Measurements from ENCODE around the gene CAPNS1. TPM values are rescaled to one million over a fixed set of nuclear protein-coding genes. Genes with fewer than 3 reads are reported as not detected.

CAPNS1 gene
- polyA plus RNA-seq, 2 of the 4 experiments (the other 2 are of a cell fraction), result 1,236 to 1,551 TPM

GRCh38 chr19:36114721-36115452, 25.0 kb upstream of the CAPNS1 start, which contains the start of gene POLR2I (continued):
- TF ChIP-seq, protein P1, sequence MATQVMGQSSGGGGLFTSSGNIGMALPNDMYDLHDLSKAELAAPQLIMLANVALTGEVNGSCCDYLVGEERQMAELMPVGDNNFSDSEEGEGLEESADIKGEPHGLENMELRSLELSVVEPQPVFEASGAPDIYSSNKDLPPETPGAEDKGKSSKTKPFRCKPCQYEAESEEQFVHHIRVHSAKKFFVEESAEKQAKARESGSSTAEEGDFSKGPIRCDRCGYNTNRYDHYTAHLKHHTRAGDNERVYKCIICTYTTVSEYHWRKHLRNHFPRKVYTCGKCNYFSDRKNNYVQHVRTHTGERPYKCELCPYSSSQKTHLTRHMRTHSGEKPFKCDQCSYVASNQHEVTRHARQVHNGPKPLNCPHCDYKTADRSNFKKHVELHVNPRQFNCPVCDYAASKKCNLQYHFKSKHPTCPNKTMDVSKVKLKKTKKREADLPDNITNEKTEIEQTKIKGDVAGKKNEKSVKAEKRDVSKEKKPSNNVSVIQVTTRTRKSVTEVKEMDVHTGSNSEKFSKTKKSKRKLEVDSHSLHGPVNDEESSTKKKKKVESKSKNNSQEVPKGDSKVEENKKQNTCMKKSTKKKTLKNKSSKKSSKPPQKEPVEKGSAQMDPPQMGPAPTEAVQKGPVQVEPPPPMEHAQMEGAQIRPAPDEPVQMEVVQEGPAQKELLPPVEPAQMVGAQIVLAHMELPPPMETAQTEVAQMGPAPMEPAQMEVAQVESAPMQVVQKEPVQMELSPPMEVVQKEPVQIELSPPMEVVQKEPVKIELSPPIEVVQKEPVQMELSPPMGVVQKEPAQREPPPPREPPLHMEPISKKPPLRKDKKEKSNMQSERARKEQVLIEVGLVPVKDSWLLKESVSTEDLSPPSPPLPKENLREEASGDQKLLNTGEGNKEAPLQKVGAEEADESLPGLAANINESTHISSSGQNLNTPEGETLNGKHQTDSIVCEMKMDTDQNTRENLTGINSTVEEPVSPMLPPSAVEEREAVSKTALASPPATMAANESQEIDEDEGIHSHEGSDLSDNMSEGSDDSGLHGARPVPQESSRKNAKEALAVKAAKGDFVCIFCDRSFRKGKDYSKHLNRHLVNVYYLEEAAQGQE (IDR thresholded peaks at IDR 0.05), result no peak
- TF ChIP-seq ELK1 (IDR thresholded peaks at IDR 0.05; ENCODE audit: low read depth, low read length) (no peak), MYC (IDR thresholded peaks at IDR 0.05; ENCODE audit: borderline replicate concordance, low read length) (peak; percentile 100), POLR2AphosphoS2 (conservative IDR thresholded peaks at IDR 0.05; ENCODE audit: low read length) (no peak), KDM5A (IDR thresholded peaks at IDR 0.05) (no peak), FOXS1 (CRISPR knock-in tag; IDR thresholded peaks at IDR 0.05) (0 out of 2 replicates have a peak, but pooled peaks have one; percentile 65), JUN (IDR thresholded peaks at IDR 0.05) (peak; percentile 93), ATOH8 (CRISPR knock-in tag; IDR thresholded peaks at IDR 0.05; ENCODE audit: low read depth) (peak; percentile 93), RARB (CRISPR knock-in tag; IDR thresholded peaks at IDR 0.05) (no peak), FOSL2 (IDR thresholded peaks at IDR 0.05) (no peak), FOSL2 (CRISPR knock-in tag; IDR thresholded peaks at IDR 0.05) (no peak), KDM1A (IDR thresholded peaks at IDR 0.05; ENCODE audit: low read depth) (no peak), HOXB13 (CRISPR knock-in tag; IDR thresholded peaks at IDR 0.05; ENCODE audit: low read depth) (peak; percentile 90), ZNF302 (CRISPR knock-in tag; IDR thresholded peaks at IDR 0.05) (no peak), ZSCAN20 (CRISPR knock-in tag; IDR thresholded peaks at IDR 0.05) (no peak), ESRRA (IDR thresholded peaks at IDR 0.05; ENCODE audit: borderline replicate concordance, low read length) (no peak), BHLHE40 (IDR thresholded peaks at IDR 0.05; ENCODE audit: low read depth, low read length) (peak; percentile 86), HEYL (CRISPR knock-in tag; IDR thresholded peaks at IDR 0.05) (no peak), RAD21 (conservative IDR thresholded peaks at IDR 0.05 in 1 of 2, IDR thresholded peaks at IDR 0.05 in 1 of 2) (no peak), MAZ (IDR thresholded peaks at IDR 0.05; ENCODE audit: borderline replicate concordance, low read depth, low read length) (peak; percentile 29; the same call in 1 of the 2 replicates), TP53 (CRISPR knock-in tag; IDR thresholded peaks at IDR 0.05) (peak; percentile 90; the same call in 1 of the 2 replicates), RCOR1 (IDR thresholded peaks at IDR 0.05; ENCODE audit: low read depth, low read length) (no peak), JUNB (IDR thresholded peaks at IDR 0.05) (no peak), HOXB5 (CRISPR knock-in tag; IDR thresholded peaks at IDR 0.05) (no peak; the same call in none of the 2 replicates), EP300 (IDR thresholded peaks at IDR 0.05) (no peak), RFX5 (IDR thresholded peaks at IDR 0.05) (peak; percentile 87), BCL3 (IDR thresholded peaks at IDR 0.05) (peak; percentile 91)
- TF ChIP-seq, protein P2, sequence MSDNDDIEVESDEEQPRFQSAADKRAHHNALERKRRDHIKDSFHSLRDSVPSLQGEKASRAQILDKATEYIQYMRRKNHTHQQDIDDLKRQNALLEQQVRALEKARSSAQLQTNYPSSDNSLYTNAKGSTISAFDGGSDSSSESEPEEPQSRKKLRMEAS (IDR thresholded peaks at IDR 0.05), result peak; percentile 100
- TF ChIP-seq, protein P3, sequence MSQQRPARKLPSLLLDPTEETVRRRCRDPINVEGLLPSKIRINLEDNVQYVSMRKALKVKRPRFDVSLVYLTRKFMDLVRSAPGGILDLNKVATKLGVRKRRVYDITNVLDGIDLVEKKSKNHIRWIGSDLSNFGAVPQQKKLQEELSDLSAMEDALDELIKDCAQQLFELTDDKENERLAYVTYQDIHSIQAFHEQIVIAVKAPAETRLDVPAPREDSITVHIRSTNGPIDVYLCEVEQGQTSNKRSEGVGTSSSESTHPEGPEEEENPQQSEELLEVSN (IDR thresholded peaks at IDR 0.05; ENCODE audit: borderline replicate concordance, low read depth), result peak; percentile 99
- TF ChIP-seq, protein P4, sequence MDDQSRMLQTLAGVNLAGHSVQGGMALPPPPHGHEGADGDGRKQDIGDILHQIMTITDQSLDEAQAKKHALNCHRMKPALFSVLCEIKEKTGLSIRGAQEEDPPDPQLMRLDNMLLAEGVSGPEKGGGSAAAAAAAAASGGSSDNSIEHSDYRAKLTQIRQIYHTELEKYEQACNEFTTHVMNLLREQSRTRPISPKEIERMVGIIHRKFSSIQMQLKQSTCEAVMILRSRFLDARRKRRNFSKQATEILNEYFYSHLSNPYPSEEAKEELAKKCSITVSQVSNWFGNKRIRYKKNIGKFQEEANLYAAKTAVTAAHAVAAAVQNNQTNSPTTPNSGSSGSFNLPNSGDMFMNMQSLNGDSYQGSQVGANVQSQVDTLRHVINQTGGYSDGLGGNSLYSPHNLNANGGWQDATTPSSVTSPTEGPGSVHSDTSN (IDR thresholded peaks at IDR 0.05), result peak; percentile 81
- TF ChIP-seq, protein P5, sequence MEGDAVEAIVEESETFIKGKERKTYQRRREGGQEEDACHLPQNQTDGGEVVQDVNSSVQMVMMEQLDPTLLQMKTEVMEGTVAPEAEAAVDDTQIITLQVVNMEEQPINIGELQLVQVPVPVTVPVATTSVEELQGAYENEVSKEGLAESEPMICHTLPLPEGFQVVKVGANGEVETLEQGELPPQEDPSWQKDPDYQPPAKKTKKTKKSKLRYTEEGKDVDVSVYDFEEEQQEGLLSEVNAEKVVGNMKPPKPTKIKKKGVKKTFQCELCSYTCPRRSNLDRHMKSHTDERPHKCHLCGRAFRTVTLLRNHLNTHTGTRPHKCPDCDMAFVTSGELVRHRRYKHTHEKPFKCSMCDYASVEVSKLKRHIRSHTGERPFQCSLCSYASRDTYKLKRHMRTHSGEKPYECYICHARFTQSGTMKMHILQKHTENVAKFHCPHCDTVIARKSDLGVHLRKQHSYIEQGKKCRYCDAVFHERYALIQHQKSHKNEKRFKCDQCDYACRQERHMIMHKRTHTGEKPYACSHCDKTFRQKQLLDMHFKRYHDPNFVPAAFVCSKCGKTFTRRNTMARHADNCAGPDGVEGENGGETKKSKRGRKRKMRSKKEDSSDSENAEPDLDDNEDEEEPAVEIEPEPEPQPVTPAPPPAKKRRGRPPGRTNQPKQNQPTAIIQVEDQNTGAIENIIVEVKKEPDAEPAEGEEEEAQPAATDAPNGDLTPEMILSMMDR (IDR thresholded peaks at IDR 0.05), result no peak

Measured in A549 (cell line).